Kidney epithelial cell (primary cell): ENCODE results near the gene MAN1A2. TPM values are rescaled to one million over a fixed set of nuclear protein-coding genes. Genes with fewer than 3 reads are reported as not detected.
"Not testable (repeated sequence)": the region's sequence is repeated elsewhere in the genome, so short reads cannot be mapped to it uniquely, and the experiment has no call there.

ENCODE experiments used
- DNase-seq: peaks from one replicate; pipeline ENCODE4 v3.0.0-alpha.2; 2010; ENCODE audit warnings: low read depth
- H3K27me3 ChIP-seq: 2 replicates; pipeline ENCODE4 v1.6.0; 2011; ENCODE audit warnings: low read length; ENCODE audit not compliant: control insufficient read depth, insufficient read depth
- H3K36me3 ChIP-seq: 2 replicates; pipeline ENCODE4 v1.5.1; 2011; ENCODE audit warnings: low read length; ENCODE audit not compliant: control insufficient read depth, insufficient read depth
- H3K4me3 ChIP-seq: 2 replicates; pipeline ENCODE4 v1.5.1; 2011; ENCODE audit warnings: low read depth, mild to moderate bottlenecking, control low read depth, low read length
- total RNA-seq: library from RNA; depleted of rRNA; stranded (reverse); fragments of >200 nt; gene quantifications from 2 replicates; pipeline ENCODE4 v1.2.3, GENCODE V29; 2015
- TF ChIP-seq, protein P1 (sequence below): IDR thresholded peaks from 2 replicates; pipeline ENCODE4 v1.5.1; 2011; ENCODE audit warnings: mild to moderate bottlenecking, moderate library complexity, low read length, control low read depth, inconsistent platforms; ENCODE audit not compliant: insufficient read depth, poor library complexity, severe bottlenecking

The MAN1A2 gene
- total RNA-seq, 1 donor from 2014 or later: 22.0 TPM

GRCh38 chr1:117452216-117452615 is 85.0 kb downstream of the MAN1A2 start:
- Histone ChIP-seq H3K27me3 (no peaks in the 10 kb centered on the region), H3K36me3 (no peaks in the 10 kb centered on the region), H3K4me3 (no peak overlapping the region)
- DNase-seq: no peak
- TF ChIP-seq, protein P1, sequence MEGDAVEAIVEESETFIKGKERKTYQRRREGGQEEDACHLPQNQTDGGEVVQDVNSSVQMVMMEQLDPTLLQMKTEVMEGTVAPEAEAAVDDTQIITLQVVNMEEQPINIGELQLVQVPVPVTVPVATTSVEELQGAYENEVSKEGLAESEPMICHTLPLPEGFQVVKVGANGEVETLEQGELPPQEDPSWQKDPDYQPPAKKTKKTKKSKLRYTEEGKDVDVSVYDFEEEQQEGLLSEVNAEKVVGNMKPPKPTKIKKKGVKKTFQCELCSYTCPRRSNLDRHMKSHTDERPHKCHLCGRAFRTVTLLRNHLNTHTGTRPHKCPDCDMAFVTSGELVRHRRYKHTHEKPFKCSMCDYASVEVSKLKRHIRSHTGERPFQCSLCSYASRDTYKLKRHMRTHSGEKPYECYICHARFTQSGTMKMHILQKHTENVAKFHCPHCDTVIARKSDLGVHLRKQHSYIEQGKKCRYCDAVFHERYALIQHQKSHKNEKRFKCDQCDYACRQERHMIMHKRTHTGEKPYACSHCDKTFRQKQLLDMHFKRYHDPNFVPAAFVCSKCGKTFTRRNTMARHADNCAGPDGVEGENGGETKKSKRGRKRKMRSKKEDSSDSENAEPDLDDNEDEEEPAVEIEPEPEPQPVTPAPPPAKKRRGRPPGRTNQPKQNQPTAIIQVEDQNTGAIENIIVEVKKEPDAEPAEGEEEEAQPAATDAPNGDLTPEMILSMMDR: no peak

GRCh38 chr1:117453958-117454357 is 86.7 kb downstream of the MAN1A2 start:
- H3K27me3 ChIP-seq: no peaks in the 10 kb centered on the region
- TF ChIP-seq, protein P1: no peak
- no peak for DNase-seq
- H3K36me3 ChIP-seq: no peaks in the 10 kb centered on the region
- no peak overlapping the region for H3K4me3 ChIP-seq

DNA sequence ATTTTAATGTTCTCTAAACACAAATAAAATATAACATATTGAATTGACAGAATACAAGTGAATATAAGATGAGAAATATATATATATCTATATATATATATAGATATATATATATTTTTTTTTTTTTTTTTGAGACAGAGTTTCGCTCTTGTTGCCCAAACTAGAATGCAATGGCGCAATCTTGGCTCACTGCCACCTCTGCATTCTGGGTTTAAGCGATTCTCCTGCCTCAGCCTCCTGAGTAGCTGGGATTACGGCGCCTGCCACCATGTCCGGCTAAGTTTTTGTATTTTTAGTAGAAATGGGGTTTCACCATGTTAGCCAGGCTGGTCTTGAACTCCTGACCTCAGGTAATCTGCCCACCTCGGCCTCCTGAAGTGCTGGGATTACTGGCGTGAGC is 91.2 kb downstream of the MAN1A2 start:
- H3K4me3 ChIP-seq, DNase-seq, H3K27me3 ChIP-seq, H3K36me3 ChIP-seq: not testable (repeated sequence)

- Histone ChIP-seq H3K4me3 (no peak overlapping the region), H3K27me3 (no peaks in the 10 kb centered on the region), H3K36me3 (no peaks in the 10 kb centered on the region)
- TF ChIP-seq, protein P1: no peak
- no peak for DNase-seq
Measured at GRCh38 chr1:117466761-117467160, 99.5 kb downstream of the MAN1A2 start.

- Histone ChIP-seq H3K27me3 (no peaks in the 10 kb centered on the region), H3K36me3 (no peaks in the 10 kb centered on the region), H3K4me3 (no peak overlapping the region)
- DNase-seq: no peak
- TF ChIP-seq, protein P1: no peak
Measured at GRCh38 chr1:117467336-117467735, 100.1 kb downstream of the MAN1A2 start.

DNA sequence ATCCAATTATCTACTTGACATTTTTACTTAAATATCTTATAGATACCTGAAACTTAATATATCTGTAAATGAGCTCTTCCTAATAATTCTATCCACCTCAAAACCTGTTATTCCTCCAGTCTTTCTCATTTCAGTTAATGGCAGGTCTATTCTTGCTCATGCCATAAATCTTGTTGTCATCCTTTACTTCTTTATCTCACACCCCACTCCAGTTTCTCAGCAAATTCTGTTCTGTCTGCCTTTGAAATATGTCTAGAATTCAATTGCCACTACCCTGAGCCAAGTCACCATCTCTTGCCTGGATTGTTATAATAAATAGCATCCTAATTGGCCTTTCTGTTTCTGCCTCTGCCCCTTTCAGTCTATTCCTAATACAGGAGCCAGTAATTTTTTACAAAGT is 105.8 kb downstream of the MAN1A2 start:
- no peaks in the 10 kb centered on the region for H3K27me3 ChIP-seq
- TF ChIP-seq, protein P1: no peak
- DNase-seq: no peak
- no peak overlapping the region for H3K4me3 ChIP-seq
- no peaks in the 10 kb centered on the region for H3K36me3 ChIP-seq

GRCh38 chr1:117475495-117475894 is 108.2 kb downstream of the MAN1A2 start:
- not testable (repeated sequence) for H3K36me3 ChIP-seq, H3K4me3 ChIP-seq, DNase-seq, H3K27me3 ChIP-seq
